Hematopoietic multipotent progenitor cell treated with erythropoietin and hydrocortisone succinate and interleukin-3 and kit ligand, for 4 days (in vitro differentiated cells): ENCODE data around the gene KIAA0232.

Experiments used
- DNase-seq: peaks from one replicate; pipeline ENCODE4 v3.0.0-alpha.2; 2015

KIAA0232 gene

GRCh38 chr4:6758728-6759127, 23.8 kb upstream of the KIAA0232 start:
- DNase-seq = no peak

DNA sequence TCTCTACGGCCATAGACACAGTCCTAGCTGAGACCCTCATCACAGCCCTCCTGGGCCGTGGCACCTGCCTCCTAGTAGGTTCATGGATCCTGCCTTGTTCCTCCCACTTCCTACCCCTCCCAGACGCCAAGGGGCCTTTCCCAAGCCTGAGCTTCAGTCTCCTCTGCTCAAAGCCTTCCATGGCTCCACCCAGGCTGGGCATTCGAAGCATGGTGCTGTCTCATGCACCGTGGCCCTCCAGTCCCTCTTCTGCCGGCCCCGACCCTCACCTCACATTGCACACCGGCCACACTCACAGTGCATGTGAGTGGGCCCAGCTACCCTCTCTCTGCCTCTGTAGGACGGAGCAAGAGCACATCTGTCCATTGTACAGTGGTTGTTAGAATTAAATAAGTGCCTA, 21.7 kb upstream of the KIAA0232 start:
- no peak for DNase-seq

- peak; percentile 68 for DNase-seq
Measured at GRCh38 chr4:6761649-6762615, 20.6 kb upstream of the KIAA0232 start.

DNA sequence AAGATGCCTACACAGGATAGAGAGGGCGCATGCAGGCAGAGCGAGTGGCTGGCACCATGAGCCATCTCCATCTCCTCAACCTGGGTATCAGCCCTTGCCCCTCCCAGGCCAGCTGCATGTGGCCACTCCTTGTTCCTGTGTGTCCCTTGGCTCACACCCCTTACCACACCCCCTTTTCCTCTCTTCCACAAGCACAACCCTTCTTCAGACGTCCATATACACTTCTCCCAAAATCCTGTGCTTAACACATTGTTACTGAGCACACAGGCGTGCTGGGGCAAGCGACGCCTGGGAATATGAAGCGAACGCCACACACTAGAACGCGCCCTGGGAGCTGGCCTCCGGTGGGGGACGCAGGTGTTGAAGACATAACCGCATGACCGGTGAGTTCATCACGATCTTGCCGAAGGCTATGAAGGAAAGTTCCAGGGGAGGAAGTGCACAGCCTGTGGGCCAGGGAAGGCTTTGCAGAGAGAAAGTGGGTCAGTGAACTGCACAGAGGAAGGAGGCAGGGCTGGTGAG, 19.1 kb upstream of the KIAA0232 start:
- DNase-seq = no peak

GRCh38 chr4:6764976-6765620, 17.4 kb upstream of the KIAA0232 start:
- no peak for DNase-seq

DNA sequence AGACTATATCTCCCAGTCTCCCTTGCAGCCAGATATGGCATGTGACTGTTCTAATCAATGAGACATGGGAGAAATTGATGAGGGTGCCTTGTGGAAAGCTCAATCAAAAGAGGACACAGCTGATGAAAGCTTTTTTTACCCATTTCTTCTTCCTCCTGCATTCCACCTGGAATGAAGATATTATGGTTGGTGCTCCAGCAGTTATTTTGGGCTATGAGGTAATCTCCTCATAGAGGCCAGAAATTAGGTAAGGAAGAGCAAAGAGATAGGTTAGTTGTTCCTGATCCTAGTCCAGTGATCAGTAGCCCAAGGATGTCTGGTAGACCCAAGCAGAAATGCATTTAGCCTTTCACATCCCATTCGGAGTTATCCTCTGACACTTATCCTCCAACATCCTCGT, 16.8 kb upstream of the KIAA0232 start:
- DNase-seq = no peak

GRCh38 chr4:6767386-6767747, 15.2 kb upstream of the KIAA0232 start:
- DNase-seq = no peak

- no peak for DNase-seq
Measured at GRCh38 chr4:6767748-6768538, 14.6 kb upstream of the KIAA0232 start.

- DNase-seq = peak; percentile 63
Measured at GRCh38 chr4:6768539-6768905, 14.0 kb upstream of the KIAA0232 start.

GRCh38 chr4:6769233-6769988, 13.1 kb upstream of the KIAA0232 start:
- peak; percentile 62 for DNase-seq

DNA sequence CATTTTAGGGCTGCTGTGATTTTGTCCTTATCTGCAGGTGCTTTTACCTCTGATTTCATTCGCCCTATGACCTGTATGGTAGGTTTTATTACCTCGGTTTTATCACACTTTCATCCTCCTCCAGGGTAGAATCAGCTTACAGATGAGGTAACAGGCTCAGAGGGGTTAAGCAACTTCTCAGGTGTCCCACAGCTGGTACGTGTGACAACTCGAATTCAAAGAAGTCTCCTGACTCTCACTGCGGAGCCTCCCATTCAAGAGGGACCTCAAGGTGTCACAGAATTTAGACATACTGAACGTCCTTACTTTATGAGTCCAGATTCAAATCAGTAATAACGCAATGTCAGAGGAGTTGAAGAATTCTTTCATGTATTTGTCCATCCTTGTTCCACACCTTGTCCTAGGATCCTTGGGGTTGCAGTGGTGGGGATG, 12.5 kb upstream of the KIAA0232 start:
- DNase-seq = no peak

DNA sequence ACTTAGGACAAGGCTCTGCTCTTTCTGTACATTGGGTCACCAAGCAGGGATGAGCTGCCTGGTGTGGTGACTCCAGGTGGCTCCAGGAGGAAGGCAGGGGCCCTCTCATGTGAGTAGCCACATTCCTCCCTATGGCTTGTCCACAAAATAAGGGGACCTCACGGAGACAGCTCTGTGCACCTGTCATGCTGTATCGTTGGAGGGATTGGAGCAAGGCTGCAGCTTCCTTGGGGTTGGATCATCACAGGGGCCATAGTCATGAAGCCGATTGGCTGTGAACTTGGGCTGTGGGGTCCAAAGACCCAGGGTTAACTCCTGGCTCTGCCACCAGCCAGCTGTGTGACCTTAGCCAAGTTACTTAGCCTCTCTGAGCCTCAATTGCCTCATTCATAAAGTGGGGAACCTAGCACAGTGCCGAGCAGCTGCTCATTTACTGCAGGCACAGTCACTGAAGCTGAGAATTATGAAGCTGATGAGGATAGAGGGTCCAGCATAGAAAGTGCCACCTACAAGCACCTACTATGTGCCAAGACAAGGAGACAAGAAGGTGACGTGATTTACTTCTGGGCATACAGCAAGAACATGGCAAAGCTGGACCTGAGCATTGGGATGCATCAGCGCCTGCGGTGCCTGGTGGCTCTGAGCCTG, 11.8 kb upstream of the KIAA0232 start:
- no peak for DNase-seq

DNA sequence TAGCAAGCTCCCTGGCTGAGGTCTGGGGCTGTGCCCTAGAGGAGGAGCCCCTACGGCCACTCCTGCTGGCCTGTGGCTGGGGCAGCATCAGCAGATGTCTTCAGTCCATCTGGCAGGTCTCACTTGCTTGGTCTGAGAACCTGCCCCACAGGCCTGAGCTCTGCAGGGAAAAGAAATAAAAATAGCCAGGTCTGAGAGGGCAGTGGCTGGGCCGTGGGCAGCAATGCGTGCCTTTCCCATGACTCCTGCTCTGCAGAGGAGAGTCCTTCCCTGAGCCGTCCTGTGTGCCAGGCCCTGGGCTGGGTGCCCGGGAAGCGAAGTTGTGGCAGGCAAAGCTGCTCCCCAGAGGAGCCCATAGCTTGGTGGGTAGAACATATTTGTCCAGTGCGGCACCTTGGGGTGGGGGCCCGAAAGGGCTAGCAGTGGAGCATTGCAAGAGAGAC, 11.3 kb upstream of the KIAA0232 start:
- DNase-seq = no peak

DNA sequence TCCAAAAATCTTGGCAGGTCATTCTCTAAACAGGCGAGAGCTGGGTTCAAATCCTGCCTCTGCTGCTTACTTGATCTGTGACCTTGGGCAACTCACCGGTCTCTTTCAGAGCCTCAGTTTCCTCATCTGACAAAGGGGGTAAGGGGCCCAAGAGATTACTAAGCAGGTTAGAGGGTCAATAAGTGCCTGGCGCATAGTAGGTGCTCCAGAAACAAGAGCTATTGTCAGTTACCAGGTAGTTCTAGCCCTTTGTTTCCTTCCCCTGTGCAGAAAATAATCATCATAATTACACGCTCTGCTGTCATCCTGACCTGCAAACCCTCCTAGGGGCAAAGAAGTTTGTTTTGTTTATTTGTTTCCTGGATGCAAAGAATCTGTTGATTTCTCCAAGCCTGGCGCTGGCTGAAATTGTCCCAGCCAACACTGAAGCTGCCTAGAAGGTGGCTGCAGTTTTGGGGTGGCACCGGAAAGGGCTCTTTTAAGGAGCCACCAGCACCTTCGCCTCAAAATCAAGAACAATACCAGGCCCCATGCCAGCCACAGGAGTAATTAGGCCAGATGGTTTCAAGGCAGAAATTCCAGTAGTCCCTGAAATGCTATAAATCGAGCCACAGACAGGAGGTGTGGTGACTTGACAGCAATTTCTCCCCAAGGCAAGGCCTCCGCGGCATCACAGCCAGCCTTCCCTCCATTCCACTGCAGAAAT, 10.2 kb upstream of the KIAA0232 start:
- no peak for DNase-seq

DNA sequence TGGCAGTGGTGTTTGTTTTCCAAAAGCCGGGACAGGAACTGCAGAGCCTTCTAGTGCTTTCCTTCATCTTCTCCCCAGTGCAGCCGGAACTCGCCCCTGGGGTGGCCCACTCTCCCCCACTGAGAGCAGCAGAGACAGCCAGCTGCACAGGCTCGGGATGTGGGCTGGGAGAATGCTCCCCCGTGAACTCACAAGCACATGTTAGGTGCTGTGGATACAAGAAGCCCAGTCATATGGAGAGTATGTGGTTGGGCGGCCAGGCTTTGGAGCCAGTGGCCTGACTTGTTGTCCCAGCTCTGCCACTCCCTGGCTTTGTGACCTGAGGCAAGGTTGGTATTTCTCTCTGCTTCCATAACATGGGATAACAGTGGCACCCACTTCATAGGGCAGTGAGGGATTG, 9.4 kb upstream of the KIAA0232 start:
- DNase-seq = no peak

DNA sequence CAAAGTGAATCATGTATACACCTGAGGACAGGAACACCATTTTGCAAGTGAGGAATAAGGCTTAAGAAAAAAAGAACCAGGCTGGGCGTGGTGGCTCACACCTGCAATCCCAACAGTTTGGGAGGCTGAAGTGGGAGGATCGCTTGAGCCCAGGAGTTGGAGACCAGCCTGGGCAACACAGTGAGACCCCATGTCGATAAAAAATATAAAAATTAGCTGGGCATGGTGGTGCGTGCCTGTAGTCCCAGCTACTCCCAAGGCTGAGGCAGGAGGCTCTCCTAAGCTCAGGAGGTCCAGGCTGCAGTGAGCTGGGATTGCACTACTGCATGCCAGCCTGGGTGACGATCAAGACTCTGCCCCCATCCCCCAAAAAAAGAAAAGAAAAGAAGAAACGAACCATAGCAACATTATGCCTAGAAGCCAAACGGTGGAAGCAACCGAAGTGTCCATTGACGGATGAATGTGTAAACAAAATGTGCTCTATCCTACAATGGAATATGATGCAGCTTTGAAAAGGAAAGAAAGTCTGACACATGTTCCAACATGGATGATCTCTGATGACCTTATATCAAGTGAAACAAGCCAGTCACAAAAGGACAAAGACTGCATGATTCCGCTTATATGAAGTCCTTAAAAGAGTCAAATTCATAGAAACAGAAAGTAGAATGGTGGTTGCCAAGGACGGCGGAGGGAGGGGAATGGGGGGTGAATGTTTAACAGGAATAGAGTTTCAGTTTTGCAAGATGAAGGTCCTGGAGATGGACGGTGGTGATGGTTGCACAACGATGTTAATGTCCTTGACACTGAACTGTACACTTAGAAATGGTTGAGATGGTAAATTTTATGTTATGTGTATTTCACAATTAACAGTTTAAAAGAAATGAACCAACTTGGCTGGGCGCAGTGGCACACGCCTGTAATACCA, 8.6 kb upstream of the KIAA0232 start:
- DNase-seq = no peak

- no peak for DNase-seq
Measured at GRCh38 chr4:6775746-6776145, 6.8 kb upstream of the KIAA0232 start.

DNA sequence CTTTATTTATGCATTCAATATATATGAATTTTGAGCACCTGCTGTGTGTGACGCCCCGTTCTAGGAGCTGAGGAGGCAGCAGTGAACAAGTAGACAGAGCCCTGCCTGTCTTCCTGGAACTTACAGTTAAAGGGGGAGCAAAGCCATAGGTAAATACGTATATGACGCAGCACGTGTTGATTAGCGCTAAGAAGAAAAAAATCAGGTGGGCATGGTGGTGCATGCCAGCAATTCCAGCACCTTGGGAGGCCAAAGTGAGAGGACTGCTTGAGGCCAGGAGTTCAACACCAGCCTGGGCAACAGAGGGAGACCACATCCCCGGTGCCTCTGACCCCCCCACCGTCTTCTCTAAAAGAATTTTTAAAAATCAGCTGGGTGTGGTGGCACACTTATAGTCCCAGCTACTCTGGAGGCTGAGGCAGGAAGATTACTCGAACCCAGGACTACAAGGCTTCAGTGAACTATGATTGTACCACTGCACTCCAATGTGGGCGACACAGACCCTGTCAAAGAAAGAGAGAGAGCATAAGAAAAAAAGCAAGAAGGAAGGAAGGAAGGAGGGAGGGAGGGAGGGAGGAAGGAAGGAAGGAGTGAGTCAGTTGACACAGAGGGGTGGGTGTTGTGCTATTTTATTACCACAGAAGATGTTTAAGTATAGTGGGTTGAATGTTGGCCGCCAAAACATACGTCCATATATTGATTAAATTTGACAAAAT, 5.4 kb upstream of the KIAA0232 start:
- DNase-seq = no peak

GRCh38 chr4:6777636-6778281, 4.8 kb upstream of the KIAA0232 start:
- peak; percentile 73 for DNase-seq
